ENCODE measurements around the gene ABCC1. TPM values are rescaled to one million over a fixed set of nuclear protein-coding genes. Genes with fewer than 3 reads are reported as not detected.

ABCC1 gene
- total and polyA plus RNA-seq, 2 of the 8 experiments (the other 6 are each of a cell fraction or from before 2014, with no cell fraction given): 42.6 to 66.8 TPM

DNA sequence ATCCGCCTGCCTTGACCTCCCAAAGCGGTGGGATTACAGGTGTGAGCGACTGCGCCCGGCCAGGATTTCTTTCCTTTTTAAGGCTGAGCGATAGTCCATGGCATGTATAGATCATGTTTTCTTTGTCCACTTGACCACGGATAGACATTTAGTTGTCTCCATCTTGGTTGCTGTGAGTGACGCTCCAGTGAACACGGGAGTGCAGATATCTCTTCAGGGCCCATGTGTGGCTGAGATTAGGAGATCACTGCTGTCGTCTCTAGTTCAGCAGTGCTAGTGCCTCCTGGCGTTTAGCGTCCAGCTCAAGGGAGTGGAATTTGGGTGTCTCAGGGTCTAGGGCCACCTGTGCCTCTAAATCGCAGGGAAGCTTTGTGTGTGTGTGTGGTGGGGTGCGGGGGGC is 41.5 kb downstream of the ABCC1 start (continued):
- TF ChIP-seq, protein P1, sequence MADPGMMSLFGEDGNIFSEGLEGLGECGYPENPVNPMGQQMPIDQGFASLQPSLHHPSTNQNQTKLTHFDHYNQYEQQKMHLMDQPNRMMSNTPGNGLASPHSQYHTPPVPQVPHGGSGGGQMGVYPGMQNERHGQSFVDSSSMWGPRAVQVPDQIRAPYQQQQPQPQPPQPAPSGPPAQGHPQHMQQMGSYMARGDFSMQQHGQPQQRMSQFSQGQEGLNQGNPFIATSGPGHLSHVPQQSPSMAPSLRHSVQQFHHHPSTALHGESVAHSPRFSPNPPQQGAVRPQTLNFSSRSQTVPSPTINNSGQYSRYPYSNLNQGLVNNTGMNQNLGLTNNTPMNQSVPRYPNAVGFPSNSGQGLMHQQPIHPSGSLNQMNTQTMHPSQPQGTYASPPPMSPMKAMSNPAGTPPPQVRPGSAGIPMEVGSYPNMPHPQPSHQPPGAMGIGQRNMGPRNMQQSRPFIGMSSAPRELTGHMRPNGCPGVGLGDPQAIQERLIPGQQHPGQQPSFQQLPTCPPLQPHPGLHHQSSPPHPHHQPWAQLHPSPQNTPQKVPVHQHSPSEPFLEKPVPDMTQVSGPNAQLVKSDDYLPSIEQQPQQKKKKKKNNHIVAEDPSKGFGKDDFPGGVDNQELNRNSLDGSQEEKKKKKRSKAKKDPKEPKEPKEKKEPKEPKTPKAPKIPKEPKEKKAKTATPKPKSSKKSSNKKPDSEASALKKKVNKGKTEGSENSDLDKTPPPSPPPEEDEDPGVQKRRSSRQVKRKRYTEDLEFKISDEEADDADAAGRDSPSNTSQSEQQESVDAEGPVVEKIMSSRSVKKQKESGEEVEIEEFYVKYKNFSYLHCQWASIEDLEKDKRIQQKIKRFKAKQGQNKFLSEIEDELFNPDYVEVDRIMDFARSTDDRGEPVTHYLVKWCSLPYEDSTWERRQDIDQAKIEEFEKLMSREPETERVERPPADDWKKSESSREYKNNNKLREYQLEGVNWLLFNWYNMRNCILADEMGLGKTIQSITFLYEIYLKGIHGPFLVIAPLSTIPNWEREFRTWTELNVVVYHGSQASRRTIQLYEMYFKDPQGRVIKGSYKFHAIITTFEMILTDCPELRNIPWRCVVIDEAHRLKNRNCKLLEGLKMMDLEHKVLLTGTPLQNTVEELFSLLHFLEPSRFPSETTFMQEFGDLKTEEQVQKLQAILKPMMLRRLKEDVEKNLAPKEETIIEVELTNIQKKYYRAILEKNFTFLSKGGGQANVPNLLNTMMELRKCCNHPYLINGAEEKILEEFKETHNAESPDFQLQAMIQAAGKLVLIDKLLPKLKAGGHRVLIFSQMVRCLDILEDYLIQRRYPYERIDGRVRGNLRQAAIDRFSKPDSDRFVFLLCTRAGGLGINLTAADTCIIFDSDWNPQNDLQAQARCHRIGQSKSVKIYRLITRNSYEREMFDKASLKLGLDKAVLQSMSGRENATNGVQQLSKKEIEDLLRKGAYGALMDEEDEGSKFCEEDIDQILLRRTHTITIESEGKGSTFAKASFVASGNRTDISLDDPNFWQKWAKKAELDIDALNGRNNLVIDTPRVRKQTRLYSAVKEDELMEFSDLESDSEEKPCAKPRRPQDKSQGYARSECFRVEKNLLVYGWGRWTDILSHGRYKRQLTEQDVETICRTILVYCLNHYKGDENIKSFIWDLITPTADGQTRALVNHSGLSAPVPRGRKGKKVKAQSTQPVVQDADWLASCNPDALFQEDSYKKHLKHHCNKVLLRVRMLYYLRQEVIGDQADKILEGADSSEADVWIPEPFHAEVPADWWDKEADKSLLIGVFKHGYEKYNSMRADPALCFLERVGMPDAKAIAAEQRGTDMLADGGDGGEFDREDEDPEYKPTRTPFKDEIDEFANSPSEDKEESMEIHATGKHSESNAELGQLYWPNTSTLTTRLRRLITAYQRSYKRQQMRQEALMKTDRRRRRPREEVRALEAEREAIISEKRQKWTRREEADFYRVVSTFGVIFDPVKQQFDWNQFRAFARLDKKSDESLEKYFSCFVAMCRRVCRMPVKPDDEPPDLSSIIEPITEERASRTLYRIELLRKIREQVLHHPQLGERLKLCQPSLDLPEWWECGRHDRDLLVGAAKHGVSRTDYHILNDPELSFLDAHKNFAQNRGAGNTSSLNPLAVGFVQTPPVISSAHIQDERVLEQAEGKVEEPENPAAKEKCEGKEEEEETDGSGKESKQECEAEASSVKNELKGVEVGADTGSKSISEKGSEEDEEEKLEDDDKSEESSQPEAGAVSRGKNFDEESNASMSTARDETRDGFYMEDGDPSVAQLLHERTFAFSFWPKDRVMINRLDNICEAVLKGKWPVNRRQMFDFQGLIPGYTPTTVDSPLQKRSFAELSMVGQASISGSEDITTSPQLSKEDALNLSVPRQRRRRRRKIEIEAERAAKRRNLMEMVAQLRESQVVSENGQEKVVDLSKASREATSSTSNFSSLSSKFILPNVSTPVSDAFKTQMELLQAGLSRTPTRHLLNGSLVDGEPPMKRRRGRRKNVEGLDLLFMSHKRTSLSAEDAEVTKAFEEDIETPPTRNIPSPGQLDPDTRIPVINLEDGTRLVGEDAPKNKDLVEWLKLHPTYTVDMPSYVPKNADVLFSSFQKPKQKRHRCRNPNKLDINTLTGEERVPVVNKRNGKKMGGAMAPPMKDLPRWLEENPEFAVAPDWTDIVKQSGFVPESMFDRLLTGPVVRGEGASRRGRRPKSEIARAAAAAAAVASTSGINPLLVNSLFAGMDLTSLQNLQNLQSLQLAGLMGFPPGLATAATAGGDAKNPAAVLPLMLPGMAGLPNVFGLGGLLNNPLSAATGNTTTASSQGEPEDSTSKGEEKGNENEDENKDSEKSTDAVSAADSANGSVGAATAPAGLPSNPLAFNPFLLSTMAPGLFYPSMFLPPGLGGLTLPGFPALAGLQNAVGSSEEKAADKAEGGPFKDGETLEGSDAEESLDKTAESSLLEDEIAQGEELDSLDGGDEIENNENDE (IDR thresholded peaks at IDR 0.05; ENCODE audit: insufficient replicate concordance, low read length): no peak
- TF ChIP-seq BACH1 (IDR thresholded peaks at IDR 0.05; ENCODE audit: low read length) (no peak), YY1 (IDR thresholded peaks at IDR 0.05; ENCODE audit: low read depth, low read length) (no peak), JUN (IDR thresholded peaks at IDR 0.05; ENCODE audit: low read depth, low read length) (no peak), TBP (IDR thresholded peaks at IDR 0.05; ENCODE audit: low read depth, low read length) (no peak), JUND (IDR thresholded peaks at IDR 0.05; ENCODE audit: low read length) (no peak), CBX5 (IDR thresholded peaks at IDR 0.05; ENCODE audit: low read depth, low read length) (no peak), TCF12 (IDR thresholded peaks at IDR 0.05; ENCODE audit: low read depth, low read length) (no peak)
- TF ChIP-seq, protein P2, sequence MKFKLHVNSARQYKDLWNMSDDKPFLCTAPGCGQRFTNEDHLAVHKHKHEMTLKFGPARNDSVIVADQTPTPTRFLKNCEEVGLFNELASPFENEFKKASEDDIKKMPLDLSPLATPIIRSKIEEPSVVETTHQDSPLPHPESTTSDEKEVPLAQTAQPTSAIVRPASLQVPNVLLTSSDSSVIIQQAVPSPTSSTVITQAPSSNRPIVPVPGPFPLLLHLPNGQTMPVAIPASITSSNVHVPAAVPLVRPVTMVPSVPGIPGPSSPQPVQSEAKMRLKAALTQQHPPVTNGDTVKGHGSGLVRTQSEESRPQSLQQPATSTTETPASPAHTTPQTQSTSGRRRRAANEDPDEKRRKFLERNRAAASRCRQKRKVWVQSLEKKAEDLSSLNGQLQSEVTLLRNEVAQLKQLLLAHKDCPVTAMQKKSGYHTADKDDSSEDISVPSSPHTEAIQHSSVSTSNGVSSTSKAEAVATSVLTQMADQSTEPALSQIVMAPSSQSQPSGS (IDR thresholded peaks at IDR 0.05; ENCODE audit: low read length): no peak
